Neuronal stem cell (in vitro differentiated cells): ENCODE results near the gene CMTR2. TPM values are rescaled to one million over a fixed set of nuclear protein-coding genes. Genes with fewer than 3 reads are reported as not detected.
A peak's percentile ranks its signal among the peaks of the same experiment; 100 is the strongest.

Source experiments
- DNase-seq: peaks from one replicate; pipeline ENCODE4 v3.0.0-alpha.2; 2013; ENCODE audit warnings: low spot score
- H2AFZ ChIP-seq: one replicate; pipeline ENCODE4 v1.6.1; 2013; ENCODE audit warnings: mild to moderate bottlenecking, low read length, inconsistent platforms
- H2AK5ac ChIP-seq: 2 replicates; pipeline ENCODE4 v1.6.1; 2013; ENCODE audit warnings: low read depth, mild to moderate bottlenecking, inconsistent platforms, low read length, moderate library complexity, mixed read lengths
- H2BK120ac ChIP-seq: 2 replicates; pipeline ENCODE4 v1.6.1; 2013; ENCODE audit warnings: low read depth, mild to moderate bottlenecking, inconsistent platforms, low read length, moderate library complexity, mixed read lengths
- H2BK12ac ChIP-seq: one replicate; pipeline ENCODE4 v1.6.1; 2013; ENCODE audit warnings: low read length, inconsistent platforms
- H2BK15ac ChIP-seq: 2 replicates; pipeline ENCODE4 v1.6.1; 2013; ENCODE audit warnings: mild to moderate bottlenecking, low read length, inconsistent platforms, mixed read lengths
- H2BK5ac ChIP-seq: one replicate; pipeline ENCODE4 v1.6.1; 2013; ENCODE audit warnings: inconsistent platforms, mild to moderate bottlenecking, low read length, moderate library complexity
- H3K14ac ChIP-seq: one replicate; pipeline ENCODE4 v1.6.1; 2013; ENCODE audit warnings: low read length, inconsistent platforms
- H3K18ac ChIP-seq: 2 replicates; pipeline ENCODE4 v1.6.1; 2013; ENCODE audit warnings: low read length, inconsistent platforms
- H3K23ac ChIP-seq: 2 replicates; pipeline ENCODE4 v1.6.1; 2013; ENCODE audit warnings: low read depth, mild to moderate bottlenecking, mixed read lengths, low read length, inconsistent platforms; ENCODE audit not compliant: poor library complexity
- H3K27ac ChIP-seq: replicated peaks from 3 replicates; pipeline ENCODE4 v1.5.1; 2013; ENCODE audit warnings: low read length, inconsistent platforms
- H3K27me3 ChIP-seq, 3 experiments: 2 replicates each; pipeline ENCODE4 v1.6.1; 2013; ENCODE audit warnings: low read length in 3 of 3, mild to moderate bottlenecking in 2 of 3, inconsistent platforms in 1 of 3, low read depth in 1 of 3, mixed read lengths in 1 of 3, moderate library complexity in 1 of 3; ENCODE audit not compliant: control insufficient read depth in 3 of 3, insufficient read depth in 3 of 3
- H3K36me3 ChIP-seq, 2 donors: replicated peaks in 1 of 2; 2 replicates each; pipeline ENCODE4 v1.6.1; 2013; ENCODE audit warnings: low read length in 2 of 2; ENCODE audit not compliant: control insufficient read depth in 2 of 2, insufficient read depth in 2 of 2
- H3K4ac ChIP-seq: 2 replicates; pipeline ENCODE4 v1.6.1; 2013; ENCODE audit warnings: inconsistent platforms, mild to moderate bottlenecking, low read length, moderate library complexity
- H3K4me1 ChIP-seq, 2 donors: 1 replicate in 1 of 2; 2 replicates in 1 of 2; pipeline ENCODE4 v1.6.1; 2013; ENCODE audit warnings: low read length in 2 of 2, low read depth in 1 of 2; ENCODE audit not compliant: control insufficient read depth in 2 of 2, insufficient read depth in 1 of 2
- H3K4me2 ChIP-seq: one replicate; pipeline ENCODE4 v1.6.1; 2013; ENCODE audit warnings: mild to moderate bottlenecking, low read length, inconsistent platforms; ENCODE audit not compliant: insufficient read depth, poor library complexity, severe bottlenecking
- H3K4me3 ChIP-seq, 2 donors: 2 replicates each; pipeline ENCODE4 v1.5.1; 2013; ENCODE audit warnings: low read length in 2 of 2, mild to moderate bottlenecking in 2 of 2, inconsistent platforms in 1 of 2, moderate library complexity in 1 of 2
- H3K79me1 ChIP-seq: one replicate; pipeline ENCODE4 v1.6.1; 2013; ENCODE audit warnings: low read depth, mild to moderate bottlenecking, inconsistent platforms, low read length, moderate library complexity
- H3K9ac ChIP-seq: one replicate; pipeline ENCODE4 v1.6.1; 2013; ENCODE audit warnings: mild to moderate bottlenecking, low read depth, low read length, inconsistent platforms; ENCODE audit not compliant: poor library complexity
- H3K9me3 ChIP-seq, 2 donors: replicated peaks in 1 of 2; 2 replicates each; pipeline versions ENCODE3 to v1.6.1; 2013; ENCODE audit warnings: low read length in 2 of 2, mild to moderate bottlenecking in 2 of 2, inconsistent platforms in 1 of 2, low read depth in 1 of 2, mixed read lengths in 1 of 2, moderate library complexity in 1 of 2; ENCODE audit not compliant: control insufficient read depth in 2 of 2, insufficient read depth in 1 of 2
- H4K8ac ChIP-seq: one replicate; pipeline ENCODE4 v1.6.1; 2013; ENCODE audit warnings: low read depth, mild to moderate bottlenecking, inconsistent platforms, low read length, moderate library complexity
- H4K91ac ChIP-seq: one replicate; pipeline ENCODE4 v1.6.1; 2013; ENCODE audit warnings: low read length, low read depth, mild to moderate bottlenecking, inconsistent platforms; ENCODE audit not compliant: poor library complexity
- WGBS, 2 donors: extraction: QIAGEN DNeasy Blood & Tissue Kit; methylation state at CpG; one replicate each; pipeline ENCODE4 v1.1.7; 2013; ENCODE audit warnings: missing lambda C conversion rate in 2 of 2, mixed read lengths in 1 of 2; ENCODE audit not compliant: insufficient read length in 2 of 2, insufficient replicate concordance in 1 of 2; ENCODE audit errors: extremely low coverage in 2 of 2; 5-methylcytosine and 5-hydroxymethylcytosine counted together
- polyA plus RNA-seq, 2 experiments: library from polyadenylated mRNA; stranded (reverse); fragments of 200-250 nt; gene quantifications; one replicate each; pipeline ENCODE4 v1.2.3, GENCODE V29; 2013

CMTR2 gene
- 13.5 TPM for polyA plus RNA-seq (2013, experiment 1 of 2)
- 13.0 TPM for polyA plus RNA-seq (2013, experiment 2 of 2)

GRCh38 chr16:71288890-71289731 lies at the start of gene CMTR2:
TSS of gene CMTR2 (minus strand) at chr16:71289402. CDS start at chr16:71285920, 3,482 bp downstream.
- H2BK5ac ChIP-seq, result peak within 1 kb of the TSS; percentile 40
- no peak within 1 kb of the TSS for H3K4ac ChIP-seq
- peak within 1 kb of the TSS; percentile 97 for H2AFZ ChIP-seq
- H3K79me1 ChIP-seq, result peaks cover 5% of the 10 kb centered on the region
- no CpG with 5 or more reads among the region's 60 CpGs for WGBS, 2 donors
- DNase-seq, result peak; percentile 96
- no peak within 1 kb of the TSS for H2AK5ac ChIP-seq
- H3K23ac ChIP-seq, result peak within 1 kb of the TSS; percentile 90
- H3K4me1 ChIP-seq, result peaks cover 3 to 9% of the 10 kb centered on the region in 2 donors
- peaks cover 12 to 35% of the 10 kb centered on the region in 2 donors for H3K36me3 ChIP-seq
- H3K4me3 ChIP-seq, result peak within 1 kb of the TSS; percentile 79 to 95
- H2BK12ac ChIP-seq, result no peak within 1 kb of the TSS
- H3K27ac ChIP-seq, result peak within 1 kb of the TSS; percentile 98
- H3K27me3 ChIP-seq, result no peaks in the 10 kb centered on the region
- H3K9ac ChIP-seq, result peak within 1 kb of the TSS; percentile 86
- H3K4me2 ChIP-seq, result peak within 1 kb of the TSS; percentile 72
- no peak within 1 kb of the TSS for H2BK15ac ChIP-seq
- H3K18ac ChIP-seq, result peak within 1 kb of the TSS; percentile 97
- H2BK120ac ChIP-seq, result no peak within 1 kb of the TSS
- peak within 1 kb of the TSS; percentile 26 for H3K14ac ChIP-seq
- peaks cover 0 to 6% of the 10 kb centered on the region in 2 donors for H3K9me3 ChIP-seq
- no peak within 1 kb of the TSS for H4K91ac ChIP-seq
- H4K8ac ChIP-seq, result no peak within 1 kb of the TSS

- no peaks in the 10 kb centered on the region for H3K27me3 ChIP-seq
- no peaks in the 10 kb centered on the region for H3K4me1 ChIP-seq
- no CpG with 5 or more reads among the region's 1 CpG for WGBS, 2 donors
- H3K9ac ChIP-seq, result no peak overlapping the region
- no peak overlapping the region for H3K18ac ChIP-seq
- H2BK5ac ChIP-seq, result no peak overlapping the region
- H4K91ac ChIP-seq, result no peak overlapping the region
- H3K4ac ChIP-seq, result no peak overlapping the region
- H2BK120ac ChIP-seq, result no peak overlapping the region
- H2BK15ac ChIP-seq, result no peak overlapping the region
- H3K36me3 ChIP-seq, result no peaks in the 10 kb centered on the region
- H3K14ac ChIP-seq, result no peak overlapping the region
- H2AK5ac ChIP-seq, result no peak overlapping the region
- H3K4me2 ChIP-seq, result no peak overlapping the region
- H4K8ac ChIP-seq, result no peak overlapping the region
- H3K4me3 ChIP-seq, result no peak overlapping the region
- H3K27ac ChIP-seq, result no peak overlapping the region
- no peak overlapping the region for H2AFZ ChIP-seq
- H2BK12ac ChIP-seq, result no peak overlapping the region
- no peak overlapping the region for H3K23ac ChIP-seq
- H3K79me1 ChIP-seq, result no peaks in the 10 kb centered on the region
- no peak for DNase-seq
- peaks cover 0 to 2% of the 10 kb centered on the region in 2 donors for H3K9me3 ChIP-seq
Observed at GRCh38 chr16:71338632-71339031, 49.4 kb upstream of the CMTR2 start.

- Histone ChIP-seq H2BK120ac (no peak overlapping the region), H3K14ac (no peak overlapping the region), H3K27ac (no peak overlapping the region), H3K4ac (no peak overlapping the region), H3K27me3 (no peaks in the 10 kb centered on the region), H3K4me2 (no peak overlapping the region), H3K4me1 (no peaks in the 10 kb centered on the region), H2AFZ (no peak overlapping the region), H3K23ac (no peak overlapping the region), H4K91ac (no peak overlapping the region), H2BK15ac (no peak overlapping the region), H3K18ac (no peak overlapping the region), H3K9ac (no peak overlapping the region), H2AK5ac (no peak overlapping the region), H3K36me3 (no peaks in the 10 kb centered on the region), H3K4me3 (no peak overlapping the region), H3K79me1 (no peaks in the 10 kb centered on the region), H2BK5ac (no peak overlapping the region), H3K9me3 (peaks cover 0 to 2% of the 10 kb centered on the region in 2 donors), H2BK12ac (no peak overlapping the region), H4K8ac (no peak overlapping the region)
- no peak for DNase-seq
- no CpG with 5 or more reads among the region's 2 CpGs for WGBS, 2 donors
Observed at GRCh38 chr16:71338193-71338592, 49.0 kb upstream of the CMTR2 start.

GRCh38 chr16:71337631-71338030 lies 48.4 kb upstream of the CMTR2 start:
- Histone ChIP-seq H4K8ac (no peak overlapping the region), H3K79me1 (no peaks in the 10 kb centered on the region), H4K91ac (no peak overlapping the region), H3K9ac (no peak overlapping the region), H2AFZ (no peak overlapping the region), H3K4me2 (no peak overlapping the region), H2BK120ac (no peak overlapping the region), H3K4me3 (no peak overlapping the region), H3K18ac (no peak overlapping the region), H3K14ac (no peak overlapping the region), H3K4ac (no peak overlapping the region), H3K23ac (no peak overlapping the region), H3K27ac (no peak overlapping the region), H3K27me3 (no peaks in the 10 kb centered on the region), H2BK12ac (no peak overlapping the region), H2AK5ac (no peak overlapping the region), H3K4me1 (no peaks in the 10 kb centered on the region), H3K9me3 (peaks cover 0 to 2% of the 10 kb centered on the region in 2 donors), H3K36me3 (no peaks in the 10 kb centered on the region), H2BK5ac (no peak overlapping the region), H2BK15ac (no peak overlapping the region)
- no peak for DNase-seq
- no CpG with 5 or more reads among the region's 1 CpG for WGBS, 2 donors
